ENCODE data around the gene TMEM255B. TPM values are rescaled to one million over a fixed set of nuclear protein-coding genes. Genes with fewer than 3 reads are reported as not detected.

TMEM255B gene
- total RNA-seq, 1 donor from 2014 or later = 13.8 TPM

DNA sequence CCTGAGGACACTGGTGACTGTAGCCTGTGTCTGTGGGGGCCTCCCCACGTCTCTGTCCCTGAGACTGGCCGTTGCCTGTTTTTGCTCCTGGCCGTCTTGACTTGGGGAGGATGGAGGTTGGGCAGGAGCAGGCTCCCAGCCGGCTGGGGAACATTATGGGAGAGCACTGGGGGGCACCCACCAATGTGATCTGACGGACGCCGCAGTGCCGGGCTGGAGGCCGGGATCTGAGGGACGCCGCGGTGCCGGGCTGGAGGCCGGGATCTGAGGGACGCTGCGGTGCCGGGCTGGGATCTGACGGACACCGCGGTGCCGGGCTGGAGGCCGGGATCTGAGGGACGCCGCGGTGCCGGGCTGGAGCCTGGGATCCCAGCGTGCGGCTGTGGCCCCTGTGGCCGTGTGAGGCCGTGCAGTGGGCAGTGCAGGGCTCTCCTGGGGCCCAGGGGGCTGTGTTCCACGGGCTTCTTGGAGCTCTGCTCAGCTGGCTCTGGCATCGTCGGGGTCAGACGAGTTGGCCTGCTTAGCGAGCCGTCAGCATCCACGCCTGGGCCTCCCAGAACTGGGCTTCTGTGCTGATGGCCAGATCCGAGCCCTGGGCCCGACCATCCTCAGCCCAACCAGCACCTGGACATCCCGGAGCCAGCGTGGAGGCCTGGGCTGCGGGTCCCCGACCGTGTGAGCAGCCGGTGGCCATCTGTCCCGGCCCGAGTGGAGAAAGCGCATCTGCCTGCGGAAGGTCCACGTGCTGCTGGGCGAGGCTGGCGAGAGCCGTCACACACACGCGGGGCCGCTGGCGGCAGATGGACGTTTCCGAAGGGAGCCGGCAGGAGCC lies 59.0 kb downstream of the TMEM255B start:
- TF ChIP-seq, protein P1, sequence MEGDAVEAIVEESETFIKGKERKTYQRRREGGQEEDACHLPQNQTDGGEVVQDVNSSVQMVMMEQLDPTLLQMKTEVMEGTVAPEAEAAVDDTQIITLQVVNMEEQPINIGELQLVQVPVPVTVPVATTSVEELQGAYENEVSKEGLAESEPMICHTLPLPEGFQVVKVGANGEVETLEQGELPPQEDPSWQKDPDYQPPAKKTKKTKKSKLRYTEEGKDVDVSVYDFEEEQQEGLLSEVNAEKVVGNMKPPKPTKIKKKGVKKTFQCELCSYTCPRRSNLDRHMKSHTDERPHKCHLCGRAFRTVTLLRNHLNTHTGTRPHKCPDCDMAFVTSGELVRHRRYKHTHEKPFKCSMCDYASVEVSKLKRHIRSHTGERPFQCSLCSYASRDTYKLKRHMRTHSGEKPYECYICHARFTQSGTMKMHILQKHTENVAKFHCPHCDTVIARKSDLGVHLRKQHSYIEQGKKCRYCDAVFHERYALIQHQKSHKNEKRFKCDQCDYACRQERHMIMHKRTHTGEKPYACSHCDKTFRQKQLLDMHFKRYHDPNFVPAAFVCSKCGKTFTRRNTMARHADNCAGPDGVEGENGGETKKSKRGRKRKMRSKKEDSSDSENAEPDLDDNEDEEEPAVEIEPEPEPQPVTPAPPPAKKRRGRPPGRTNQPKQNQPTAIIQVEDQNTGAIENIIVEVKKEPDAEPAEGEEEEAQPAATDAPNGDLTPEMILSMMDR (IDR thresholded peaks at IDR 0.05; ENCODE audit: partially characterized antibody, unreplicated experiment) = no peak
- DNase-seq = peak; percentile 63
- Mint-ChIP-seq H3K9me3 (ENCODE audit: unreplicated experiment) (peaks cover 10% of the 10 kb centered on the region), H3K4me1 (ENCODE audit: low read depth, unreplicated experiment) (peaks cover 16% of the 10 kb centered on the region), H3K36me3 (ENCODE audit: unreplicated experiment) (peaks cover 10% of the 10 kb centered on the region), H3K27ac (ENCODE audit: unreplicated experiment) (peak overlapping the region; percentile 28), H3K27me3 (ENCODE audit: unreplicated experiment) (peaks cover 13% of the 10 kb centered on the region), H3K4me3 (ENCODE audit: unreplicated experiment) (no peak overlapping the region)

DNA sequence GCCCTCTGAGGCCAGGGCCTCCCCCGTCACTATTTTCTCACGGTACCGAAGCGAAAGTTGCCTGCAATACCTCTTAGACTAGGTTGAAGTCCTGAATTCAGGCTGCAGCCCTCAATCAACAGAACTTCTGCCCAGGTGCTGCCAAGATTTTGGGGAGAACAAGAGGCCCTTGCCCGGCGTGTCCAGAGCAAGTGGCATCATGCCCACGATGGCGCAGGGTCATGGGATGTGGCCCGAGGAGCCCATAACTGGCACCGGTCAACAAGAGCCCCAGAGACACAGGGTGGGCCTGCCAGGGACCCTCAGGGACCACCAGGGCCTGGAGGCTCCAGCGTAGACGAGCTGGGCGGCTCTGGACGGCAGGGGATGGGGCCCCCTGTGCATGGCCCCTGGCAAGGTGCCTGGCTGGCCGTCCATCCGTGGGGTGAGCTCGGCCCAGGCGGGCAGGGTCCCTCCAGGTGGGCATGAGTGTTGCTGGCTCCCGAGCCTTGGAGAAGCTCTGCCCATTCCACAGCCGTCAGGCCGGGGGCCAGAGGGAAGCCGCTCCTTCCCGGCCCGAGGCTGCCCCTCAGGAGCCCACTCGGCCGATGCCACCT lies 59.8 kb downstream of the TMEM255B start:
- DNase-seq = no peak
- Mint-ChIP-seq H3K27me3 (ENCODE audit: unreplicated experiment) (peaks cover 13% of the 10 kb centered on the region), H3K4me1 (ENCODE audit: low read depth, unreplicated experiment) (peaks cover 16% of the 10 kb centered on the region), H3K27ac (ENCODE audit: unreplicated experiment) (no peak overlapping the region), H3K36me3 (ENCODE audit: unreplicated experiment) (peaks cover 14% of the 10 kb centered on the region), H3K9me3 (ENCODE audit: unreplicated experiment) (peaks cover 12% of the 10 kb centered on the region), H3K4me3 (ENCODE audit: unreplicated experiment) (no peak overlapping the region)
- TF ChIP-seq, protein P1 (IDR thresholded peaks at IDR 0.05; ENCODE audit: partially characterized antibody, unreplicated experiment) = no peak

DNA sequence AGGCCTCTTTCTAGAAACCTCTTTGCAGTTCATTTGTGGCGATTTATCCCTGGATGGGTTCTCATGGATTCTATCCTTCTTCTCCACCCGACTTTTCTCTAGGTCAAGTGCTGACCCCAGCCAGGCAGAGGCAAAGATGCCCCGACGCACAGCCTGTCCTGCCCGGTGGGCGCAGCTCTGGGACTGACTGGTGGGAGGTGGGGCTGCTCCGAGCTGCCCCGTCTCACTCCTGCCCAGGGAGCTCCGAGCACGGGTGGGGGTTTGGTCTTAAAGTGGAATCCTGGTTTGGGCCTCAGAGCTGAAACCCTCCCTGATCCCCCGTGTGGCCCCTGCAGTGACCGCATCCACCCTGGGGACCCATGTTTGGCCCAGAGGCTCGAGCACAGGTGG lies 60.3 kb downstream of the TMEM255B start:
- H3K4me1 Mint-ChIP-seq (ENCODE audit: low read depth, unreplicated experiment) = peaks cover 16% of the 10 kb centered on the region
- no peak for DNase-seq
- no peak overlapping the region for H3K27ac Mint-ChIP-seq (ENCODE audit: unreplicated experiment)
- peaks cover 12% of the 10 kb centered on the region for H3K9me3 Mint-ChIP-seq (ENCODE audit: unreplicated experiment)
- peaks cover 13% of the 10 kb centered on the region for H3K27me3 Mint-ChIP-seq (ENCODE audit: unreplicated experiment)
- TF ChIP-seq, protein P1 (IDR thresholded peaks at IDR 0.05; ENCODE audit: partially characterized antibody, unreplicated experiment) = no peak
- no peak overlapping the region for H3K4me3 Mint-ChIP-seq (ENCODE audit: unreplicated experiment)
- peaks cover 17% of the 10 kb centered on the region for H3K36me3 Mint-ChIP-seq (ENCODE audit: unreplicated experiment)

DNA sequence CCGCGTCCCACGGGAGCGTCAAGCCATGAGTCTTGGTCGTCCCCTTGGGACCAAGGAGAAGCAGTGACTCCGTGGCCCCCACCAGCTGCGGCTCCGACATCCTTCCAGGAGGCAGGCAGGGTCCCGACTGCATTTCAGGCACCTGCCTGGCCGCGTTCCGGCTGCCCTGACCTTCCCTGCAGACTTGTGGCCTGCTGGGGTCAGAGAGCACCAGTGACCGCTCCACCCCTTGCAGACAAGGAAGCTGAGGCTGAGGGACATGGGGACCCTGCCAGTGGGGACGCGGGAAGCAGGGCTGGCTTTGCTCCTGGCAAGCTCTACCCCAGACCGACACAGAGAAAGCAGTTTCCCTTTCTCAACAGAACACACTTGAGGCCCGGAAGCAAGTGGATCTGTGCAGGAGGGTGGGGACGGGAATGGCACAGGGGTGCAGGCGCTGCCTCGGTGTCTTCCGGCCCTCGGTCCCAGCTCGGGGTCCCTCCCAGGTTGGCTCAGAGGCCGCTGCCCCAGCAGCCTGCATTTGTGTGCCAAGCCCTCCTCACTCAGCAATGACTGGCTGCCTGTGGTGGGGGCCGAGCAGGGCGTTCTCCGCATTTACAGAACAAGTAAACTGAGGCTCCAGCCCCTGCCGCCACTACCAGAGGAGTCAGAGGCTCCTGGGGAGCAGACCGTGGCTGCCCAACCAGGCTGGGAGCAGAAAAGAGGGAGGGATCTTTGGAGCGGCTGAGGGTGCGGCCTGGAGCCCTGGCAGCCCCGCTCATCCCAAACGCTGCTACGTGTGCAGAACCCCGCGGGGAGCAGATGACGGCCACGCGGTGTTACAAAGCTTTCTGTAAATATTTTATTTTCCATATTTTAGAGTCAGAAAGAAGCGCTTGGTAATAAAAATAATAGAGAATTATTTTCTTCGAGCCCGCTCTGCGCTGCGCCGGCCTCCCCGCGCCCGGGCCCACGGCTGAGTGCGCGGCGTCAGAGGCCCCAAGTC lies 61.0 kb downstream of the TMEM255B start:
- TF ChIP-seq, protein P1 (IDR thresholded peaks at IDR 0.05; ENCODE audit: partially characterized antibody, unreplicated experiment) = no peak
- Mint-ChIP-seq H3K9me3 (ENCODE audit: unreplicated experiment) (peaks cover 14% of the 10 kb centered on the region), H3K4me1 (ENCODE audit: low read depth, unreplicated experiment) (peaks cover 16% of the 10 kb centered on the region), H3K27me3 (ENCODE audit: unreplicated experiment) (peaks cover 13% of the 10 kb centered on the region), H3K27ac (ENCODE audit: unreplicated experiment) (no peak overlapping the region), H3K4me3 (ENCODE audit: unreplicated experiment) (no peak overlapping the region), H3K36me3 (ENCODE audit: unreplicated experiment) (peaks cover 22% of the 10 kb centered on the region)
- DNase-seq = no peak

Data from glutamatergic neuron (in vitro differentiated cells).